ENCODE measurements around the gene AUNIP.
A peak's percentile ranks its signal among the peaks of the same experiment; 100 is the strongest.

AUNIP gene

GRCh38 chr1:25889470-25889869, 30.2 kb upstream of the AUNIP start:
- no peak overlapping the region for H3K4me3 ChIP-seq (ENCODE audit: low read depth, low read length)

- no peak overlapping the region for H3K4me3 ChIP-seq (ENCODE audit: low read depth, low read length)
Measured at GRCh38 chr1:25888426-25888987, 29.2 kb upstream of the AUNIP start.

GRCh38 chr1:25885602-25886001, 26.3 kb upstream of the AUNIP start:
- H3K4me3 ChIP-seq (ENCODE audit: low read depth, low read length): no peak overlapping the region

- H3K4me3 ChIP-seq (ENCODE audit: low read depth, low read length): no peak overlapping the region
Measured at GRCh38 chr1:25881266-25881665, 22.0 kb upstream of the AUNIP start.

- no peak overlapping the region for H3K4me3 ChIP-seq (ENCODE audit: low read depth, low read length)
Measured at GRCh38 chr1:25880518-25880917, 21.3 kb upstream of the AUNIP start.

GRCh38 chr1:25879675-25880074, 20.4 kb upstream of the AUNIP start:
- H3K4me3 ChIP-seq (ENCODE audit: low read depth, low read length): no peak overlapping the region

GRCh38 chr1:25878690-25879089, 19.4 kb upstream of the AUNIP start:
- no peak overlapping the region for H3K4me3 ChIP-seq (ENCODE audit: low read depth, low read length)

- no peak overlapping the region for H3K4me3 ChIP-seq (ENCODE audit: low read depth, low read length)
Measured at GRCh38 chr1:25877155-25877554, 17.9 kb upstream of the AUNIP start.

- no peak overlapping the region for H3K4me3 ChIP-seq (ENCODE audit: low read depth, low read length)
Measured at GRCh38 chr1:25876693-25877077, 17.4 kb upstream of the AUNIP start.

GRCh38 chr1:25875856-25876692, 16.8 kb upstream of the AUNIP start:
- H3K4me3 ChIP-seq (ENCODE audit: low read depth, low read length): peak overlapping the region; percentile 29

GRCh38 chr1:25875154-25875855, 16.0 kb upstream of the AUNIP start, which contains the start of gene PAQR7:
TSS of gene PAQR7 (minus strand) at chr1:25875708. CDS start at chr1:25863839, 11,869 bp downstream.
- H3K4me3 ChIP-seq (ENCODE audit: low read depth, low read length): peak within 1 kb of the TSS; percentile 29

GRCh38 chr1:25874635-25875153, 15.4 kb upstream of the AUNIP start:
- peak overlapping the region; percentile 29 for H3K4me3 ChIP-seq (ENCODE audit: low read depth, low read length)

GRCh38 chr1:25874209-25874608, 15.0 kb upstream of the AUNIP start:
- no peak overlapping the region for H3K4me3 ChIP-seq (ENCODE audit: low read depth, low read length)

GRCh38 chr1:25873120-25873519, 13.9 kb upstream of the AUNIP start:
- no peak overlapping the region for H3K4me3 ChIP-seq (ENCODE audit: low read depth, low read length)

- no peak overlapping the region for H3K4me3 ChIP-seq (ENCODE audit: low read depth, low read length)
Measured at GRCh38 chr1:25872713-25873112, 13.5 kb upstream of the AUNIP start.

- no peak overlapping the region for H3K4me3 ChIP-seq (ENCODE audit: low read depth, low read length)
Measured at GRCh38 chr1:25871704-25872494, 12.6 kb upstream of the AUNIP start.

GRCh38 chr1:25871086-25871703, 11.9 kb upstream of the AUNIP start:
- no peak overlapping the region for H3K4me3 ChIP-seq (ENCODE audit: low read depth, low read length)

- H3K4me3 ChIP-seq (ENCODE audit: low read depth, low read length): no peak overlapping the region
Measured at GRCh38 chr1:25870614-25871013, 11.4 kb upstream of the AUNIP start.

- no peak overlapping the region for H3K4me3 ChIP-seq (ENCODE audit: low read depth, low read length)
Measured at GRCh38 chr1:25869909-25870606, 10.8 kb upstream of the AUNIP start.

All from iPS-11a (cell line).